Activated CD8-positive, alpha-beta memory T cell treated with anti-CD3 and anti-CD28 coated beads, Interleukin-2, amount 50 U/mL, for 1 hour (primary cell): ENCODE measurements around the gene TMEM255B.
"Not testable (repeated sequence)": the region's sequence is repeated elsewhere in the genome, so short reads cannot be mapped to it uniquely, and the experiment has no call there.

ENCODE experiments used
- DNase-seq: peaks from one replicate; pipeline ENCODE4 v3.0.0-alpha.2; 2020; ENCODE audit errors: extremely low read depth

TMEM255B gene

GRCh38 chr13:113748101-113748861, 10.7 kb upstream of the TMEM255B start:
- DNase-seq: no peak

- no peak for DNase-seq
Observed at GRCh38 chr13:113748862-113749451, 10.1 kb upstream of the TMEM255B start.

- no peak for DNase-seq
Observed at GRCh38 chr13:113749507-113749906, 9.5 kb upstream of the TMEM255B start.

GRCh38 chr13:113749967-113750366, 9.1 kb upstream of the TMEM255B start:
- no peak for DNase-seq

GRCh38 chr13:113750554-113751399, 8.2 kb upstream of the TMEM255B start:
- no peak for DNase-seq

GRCh38 chr13:113751491-113751890, 7.5 kb upstream of the TMEM255B start:
- no peak for DNase-seq

GRCh38 chr13:113752211-113752986, 6.6 kb upstream of the TMEM255B start:
- not testable (repeated sequence) for DNase-seq

- no peak for DNase-seq
Observed at GRCh38 chr13:113753171-113753570, 5.9 kb upstream of the TMEM255B start.

- DNase-seq: no peak
Observed at GRCh38 chr13:113754242-113754641, 4.8 kb upstream of the TMEM255B start.

GRCh38 chr13:113754691-113755090, 4.3 kb upstream of the TMEM255B start:
- no peak for DNase-seq

- DNase-seq: no peak
Observed at GRCh38 chr13:113756441-113757097, 2.5 kb upstream of the TMEM255B start.

GRCh38 chr13:113759525-113760137, 605 bp downstream of the TMEM255B start:
- no peak for DNase-seq

GRCh38 chr13:113761136-113761535, 2.1 kb downstream of the TMEM255B start:
- DNase-seq: no peak

GRCh38 chr13:113762075-113762474, 3.0 kb downstream of the TMEM255B start:
- DNase-seq: no peak

GRCh38 chr13:113762538-113762937, 3.5 kb downstream of the TMEM255B start:
- no peak for DNase-seq

GRCh38 chr13:113763254-113763653, 4.2 kb downstream of the TMEM255B start:
- DNase-seq: no peak

GRCh38 chr13:113763961-113764792, 5.2 kb downstream of the TMEM255B start:
- DNase-seq: no peak

- no peak for DNase-seq
Observed at GRCh38 chr13:113764793-113765563, 6.0 kb downstream of the TMEM255B start.

GRCh38 chr13:113765564-113765910, 6.5 kb downstream of the TMEM255B start:
- no peak for DNase-seq
